Kidney (tissue), 14 donors: ENCODE data around the gene LARP4. TPM values are rescaled to one million over a fixed set of nuclear protein-coding genes. Genes with fewer than 3 reads are reported as not detected.
"Not testable (repeated sequence)": the region's sequence is repeated elsewhere in the genome, so short reads cannot be mapped to it uniquely, and the experiment has no call there.

Experiments
- DNase-seq, 5 donors: peaks; one replicate each; pipeline ENCODE4 v3.0.0-alpha.2; 2013 to 2020
- FAIRE-seq: peaks from 2 replicates; lab custom pipeline; 2012; peaks lifted over from hg19 to GRCh38; lab: Jason Lieb, UNC
- H3K27ac ChIP-seq, 2 donors: one replicate each; pipeline ENCODE4 v1.7.0; 2013; ENCODE audit warnings: low read depth in 2 of 2, low read length in 2 of 2, inconsistent platforms in 1 of 2
- H3K27me3 ChIP-seq: one replicate; pipeline ENCODE4 v1.7.1; 2013; ENCODE audit warnings: low read length, inconsistent platforms; ENCODE audit not compliant: control insufficient read depth, insufficient read depth
- H3K36me3 ChIP-seq, 3 donors: one replicate each; pipeline versions ENCODE4 v1.7.0 to v1.7.1; 2013; ENCODE audit warnings: low read length in 3 of 3, control low read depth in 1 of 3, inconsistent platforms in 1 of 3; ENCODE audit not compliant: insufficient read depth in 3 of 3, control insufficient read depth in 2 of 3
- H3K4me1 ChIP-seq, 3 donors: one replicate each; pipeline versions ENCODE4 v1.7.0 to v1.7.1; 2013; ENCODE audit warnings: low read length in 3 of 3, inconsistent platforms in 1 of 3, low read depth in 1 of 3; ENCODE audit not compliant: control insufficient read depth in 2 of 3, insufficient read depth in 2 of 3
- H3K4me3 ChIP-seq, 3 donors: one replicate each; pipeline versions ENCODE4 v1.7.0 to v1.8.1; 2013; ENCODE audit warnings: low read length in 3 of 3, control low read depth in 1 of 3, inconsistent platforms in 1 of 3
- H3K9ac ChIP-seq, 3 donors: one replicate each; pipeline versions ENCODE4 v1.7.0 to v1.7.1; 2013; ENCODE audit warnings: low read length in 3 of 3, control low read depth in 1 of 3, inconsistent platforms in 1 of 3
- H3K9me3 ChIP-seq, 3 donors: one replicate each; pipeline versions ENCODE4 v1.7.0 to v1.7.1; 2013; ENCODE audit warnings: low read length in 3 of 3, control low read depth in 1 of 3, inconsistent platforms in 1 of 3; ENCODE audit not compliant: control insufficient read depth in 2 of 3, insufficient read depth in 1 of 3
- CTCF ChIP-seq: IDR thresholded peaks from 3 replicates; pipeline ENCODE4 v1.5.1; 2012; ENCODE audit warnings: mild to moderate bottlenecking, moderate library complexity, borderline replicate concordance; ENCODE audit not compliant: insufficient read depth; ENCODE audit errors: extremely low read depth
- intact Hi-C: fragments of 100-400 bp; cut with DNase I; formaldehyde crosslinking; loops from one replicate; pipeline ENCODE4 v1.11.1; 2022
- polyA plus RNA-seq: library from polyadenylated mRNA; stranded (reverse); fragments of 350-450 nt; fragmentation: Illumina TruSeq; extraction: RNeasy Lipid Tissue Mini Kit (QIAGEN cat#74804); gene quantifications from one replicate; pipeline ENCODE4 v1.2.3, GENCODE V29; 2014; ENCODE audit warnings: low read depth, low replicate concordance; ENCODE audit not compliant: insufficient read depth
- total RNA-seq: library from RNA; stranded (reverse); fragmentation: NEBNext Ultra II Directional; extraction: Animal tissue kit (Norgen Biotek cat#: 25700); gene quantifications from one replicate; pipeline ENCODE4 v1.2.1, GENCODE V29; 2021
- donor health status: control.
- donor health status: control.
- donor health status: control.
- donor health status: control.
- donor health status: control.
- donor health status: DM: yes; HTN: yes; CAD: no.
- donor health status: Normal renal cell carcinoma (clear cell type).

LARP4 gene
- total and polyA plus RNA-seq, 2 donors from 2014 or later, result 17.1 to 56.1 TPM

GRCh38 chr12:50442178-50442908, 41.7 kb downstream of the LARP4 start:
- FAIRE-seq, result no peak
- peaks cover 0 to 58% (median 36%) of the 10 kb centered on the region in 3 donors for H3K36me3 ChIP-seq

GRCh38 chr12:50449671-50450070, 49.0 kb downstream of the LARP4 start:
- H3K4me3 ChIP-seq, H3K27me3 ChIP-seq, H3K4me1 ChIP-seq, H3K27ac ChIP-seq, H3K9ac ChIP-seq, DNase-seq, intact Hi-C loops, FAIRE-seq, H3K9me3 ChIP-seq: not testable (repeated sequence)
- H3K36me3 ChIP-seq, result peaks cover 0 to 24% (median 5%) of the 10 kb centered on the region in 3 donors

More at GRCh38 chr12:50442178-50442908, 41.7 kb downstream of the LARP4 start:
- Histone ChIP-seq H3K9ac (no peak overlapping the region), H3K27ac (no peak overlapping the region), H3K27me3 (no peaks in the 10 kb centered on the region), H3K9me3 (no peaks in the 10 kb centered on the region), H3K4me1 (no peaks in the 10 kb centered on the region), H3K4me3 (no peak overlapping the region)
- no peak for DNase-seq
- intact Hi-C loops, result no loop called here
- no peak for TF ChIP-seq CTCF

- Histone ChIP-seq H3K9me3 (no peaks in the 10 kb centered on the region), H3K36me3 (peaks cover 2 to 14% (median 2%) of the 10 kb centered on the region in 3 donors), H3K4me3 (no peak overlapping the region), H3K27ac (no peak overlapping the region), H3K4me1 (no peaks in the 10 kb centered on the region), H3K9ac (no peak overlapping the region), H3K27me3 (no peaks in the 10 kb centered on the region)
- no peak for DNase-seq
- TF ChIP-seq CTCF, result no peak
- no peak for FAIRE-seq
- intact Hi-C loops, result no loop called here
These were observed 52.1 kb downstream of the LARP4 start for GRCh38 chr12:50452795-50453194.

GRCh38 chr12:50453872-50454271, 53.2 kb downstream of the LARP4 start:
- Histone ChIP-seq H3K9ac (no peak overlapping the region), H3K27ac (no peak overlapping the region), H3K4me3 (no peak overlapping the region), H3K36me3 (peaks cover 2 to 14% (median 2%) of the 10 kb centered on the region in 3 donors), H3K9me3 (no peaks in the 10 kb centered on the region), H3K27me3 (no peaks in the 10 kb centered on the region), H3K4me1 (no peaks in the 10 kb centered on the region)
- FAIRE-seq (no peak), DNase-seq (no peak)
- intact Hi-C loops, result no loop called here
- TF ChIP-seq CTCF, result no peak
